HCT116 (cell line): Measurements from ENCODE around the gene MKI67.

Experiments used
- CTCF ChIP-seq, 3 experiments: fragments of 200-600 bp in 1 of 3; sonication (generic) in 1 of 3; IDR thresholded peaks in 2 of 3; conservative IDR thresholded peaks in 1 of 3; 2 replicates each; pipeline ENCODE4 v1.5.1; 2012 to 2017; ENCODE audit warnings: low read depth in 2 of 3, low read length in 2 of 3, antibody characterized with exemption in 1 of 3, borderline replicate concordance in 1 of 3, control low read depth in 1 of 3, mild to moderate bottlenecking in 1 of 3, mixed read lengths in 1 of 3, mixed run types in 1 of 3, moderate library complexity in 1 of 3; ENCODE audit not compliant: insufficient read depth in 1 of 3
- EGR1 ChIP-seq: IDR thresholded peaks from 2 replicates; pipeline ENCODE4 v1.6.1; 2012; ENCODE audit warnings: low read depth
- EZH2 ChIP-seq: fragments of 200-600 bp; sonication (generic); IDR thresholded peaks from 2 replicates; pipeline ENCODE4 v1.6.1; 2017; ENCODE audit warnings: antibody characterized with exemption, mixed run types
- EZH2phosphoT487 ChIP-seq: fragments of 200-600 bp; IDR thresholded peaks from 2 replicates; pipeline ENCODE4 v1.6.1; 2018; ENCODE audit warnings: antibody characterized with exemption, borderline replicate concordance
- POLR2A ChIP-seq: IDR thresholded peaks from 2 replicates; pipeline ENCODE4 v1.7.0; 2011; ENCODE audit warnings: borderline replicate concordance; ENCODE audit not compliant: insufficient read depth, insufficient read length; ENCODE audit errors: extremely low read depth
- TCF7L2 ChIP-seq: IDR thresholded peaks from 2 replicates; pipeline ENCODE4 v1.7.0; 2011; ENCODE audit warnings: borderline replicate concordance, inconsistent platforms; ENCODE audit not compliant: insufficient read depth, insufficient read length; ENCODE audit errors: extremely low read depth
- TF ChIP-seq, protein P1 (sequence below): IDR thresholded peaks from 2 replicates; pipeline ENCODE4 v1.6.1; 2012; ENCODE audit warnings: low read depth

GRCh38 chr10:128123846-128124245 is 2.4 kb downstream of the MKI67 start:
- no peak for TF ChIP-seq CTCF (IDR thresholded peaks at IDR 0.05 in 2 of 3, conservative IDR thresholded peaks at IDR 0.05 in 1 of 3; ENCODE audit: borderline replicate concordance in 1 of 3, insufficient read depth in 1 of 3, low read depth in 2 of 3, low read length in 2 of 3)
- TF ChIP-seq, protein P1, sequence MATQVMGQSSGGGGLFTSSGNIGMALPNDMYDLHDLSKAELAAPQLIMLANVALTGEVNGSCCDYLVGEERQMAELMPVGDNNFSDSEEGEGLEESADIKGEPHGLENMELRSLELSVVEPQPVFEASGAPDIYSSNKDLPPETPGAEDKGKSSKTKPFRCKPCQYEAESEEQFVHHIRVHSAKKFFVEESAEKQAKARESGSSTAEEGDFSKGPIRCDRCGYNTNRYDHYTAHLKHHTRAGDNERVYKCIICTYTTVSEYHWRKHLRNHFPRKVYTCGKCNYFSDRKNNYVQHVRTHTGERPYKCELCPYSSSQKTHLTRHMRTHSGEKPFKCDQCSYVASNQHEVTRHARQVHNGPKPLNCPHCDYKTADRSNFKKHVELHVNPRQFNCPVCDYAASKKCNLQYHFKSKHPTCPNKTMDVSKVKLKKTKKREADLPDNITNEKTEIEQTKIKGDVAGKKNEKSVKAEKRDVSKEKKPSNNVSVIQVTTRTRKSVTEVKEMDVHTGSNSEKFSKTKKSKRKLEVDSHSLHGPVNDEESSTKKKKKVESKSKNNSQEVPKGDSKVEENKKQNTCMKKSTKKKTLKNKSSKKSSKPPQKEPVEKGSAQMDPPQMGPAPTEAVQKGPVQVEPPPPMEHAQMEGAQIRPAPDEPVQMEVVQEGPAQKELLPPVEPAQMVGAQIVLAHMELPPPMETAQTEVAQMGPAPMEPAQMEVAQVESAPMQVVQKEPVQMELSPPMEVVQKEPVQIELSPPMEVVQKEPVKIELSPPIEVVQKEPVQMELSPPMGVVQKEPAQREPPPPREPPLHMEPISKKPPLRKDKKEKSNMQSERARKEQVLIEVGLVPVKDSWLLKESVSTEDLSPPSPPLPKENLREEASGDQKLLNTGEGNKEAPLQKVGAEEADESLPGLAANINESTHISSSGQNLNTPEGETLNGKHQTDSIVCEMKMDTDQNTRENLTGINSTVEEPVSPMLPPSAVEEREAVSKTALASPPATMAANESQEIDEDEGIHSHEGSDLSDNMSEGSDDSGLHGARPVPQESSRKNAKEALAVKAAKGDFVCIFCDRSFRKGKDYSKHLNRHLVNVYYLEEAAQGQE: no peak
- TF ChIP-seq EGR1: no peak
- no peak for TF ChIP-seq POLR2A
- no peak for TF ChIP-seq EZH2
- TF ChIP-seq TCF7L2: no peak
- TF ChIP-seq EZH2phosphoT487: no peak
